Ovary (tissue), 9 donors: Measurements from ENCODE around the gene SHC4. TPM values are rescaled to one million over a fixed set of nuclear protein-coding genes. Genes with fewer than 3 reads are reported as not detected.
"Not testable (repeated sequence)": the region's sequence is repeated elsewhere in the genome, so short reads cannot be mapped to it uniquely, and the experiment has no call there.

Experiments
- DNase-seq, 5 donors: peaks; one replicate each; pipeline ENCODE4 v3.0.0-alpha.2; 2019 to 2020
- H3K27ac ChIP-seq, 2 donors: fragments of 200-600 bp; one replicate each; pipeline versions ENCODE4 v1.5.1 to v1.8.0; 2019 to 2022
- H3K27me3 ChIP-seq: fragments of 200-600 bp; one replicate; pipeline ENCODE4 v1.8.0; 2022
- H3K36me3 ChIP-seq: fragments of 200-600 bp; sonication (generic); one replicate; pipeline ENCODE4 v1.5.1; 2019
- H3K4me1 ChIP-seq: one replicate; pipeline ENCODE4 v1.8.1; 2013; ENCODE audit warnings: mild to moderate bottlenecking, moderate library complexity; ENCODE audit not compliant: insufficient read depth
- H3K4me3 ChIP-seq: fragments of 200-600 bp; sonication (generic); one replicate; pipeline ENCODE4 v1.5.1; 2017
- H3K9me3 ChIP-seq, 2 donors: fragments of 200-600 bp in 1 of 2; sonication (generic) in 1 of 2; one replicate each; pipeline versions ENCODE4 v1.5.1 to v1.8.1; 2013 to 2019; ENCODE audit warnings: mild to moderate bottlenecking in 1 of 2, moderate library complexity in 1 of 2
- CTCF ChIP-seq, 3 donors: fragments of 450-650 bp in 2 of 3; fragments of 200-600 bp in 1 of 3; IDR thresholded peaks; one replicate each; pipeline versions ENCODE4 v1.5.1 to v1.8.0; 2016 to 2022; ENCODE audit warnings: antibody characterized with exemption in 3 of 3, mild to moderate bottlenecking in 1 of 3
- EP300 ChIP-seq: sonication (generic); formaldehyde crosslinking; IDR thresholded peaks from one replicate; pipeline ENCODE4 v1.6.1; 2017; ENCODE audit warnings: antibody characterized with exemption
- POLR2A ChIP-seq: fragments of 450-650 bp; IDR thresholded peaks from one replicate; pipeline ENCODE4 v1.6.1; 2017; ENCODE audit warnings: antibody characterized with exemption, mild to moderate bottlenecking, moderate library complexity
- WGBS, 3 donors: extraction: QIAGEN DNeasy Blood & Tissue Kit in 1 of 3; methylation state at CpG; one replicate each; pipeline versions ENCODE4 v1.1.5 to v1.1.7; 2013 to 2017; 5-methylcytosine and 5-hydroxymethylcytosine counted together
- intact Hi-C, 4 donors: fragments of 100-400 bp; cut with DNase I; formaldehyde crosslinking; loops; one replicate each; pipeline versions ENCODE4 v1.11.0 to v1.15.1; 2022 to 2023
- polyA plus RNA-seq, 2 donors: library from polyadenylated mRNA; stranded (reverse); fragments of 200-250 nt in 1 of 2; fragments of 350-450 nt in 1 of 2; fragmentation: Illumina TruSeq in 1 of 2; extraction: RNeasy Lipid Tissue Mini Kit (QIAGEN cat#74804) in 1 of 2; gene quantifications; one replicate each; pipeline ENCODE4 v1.2.3, GENCODE V29; 2013 to 2014
- total RNA-seq, 7 donors: library from RNA; depleted of rRNA in 2 of 7; stranded (reverse); fragments of >200 nt in 2 of 7; fragmentation: NEBNext Ultra II Directional in 3 of 7; extraction: Animal tissue kit (Norgen Biotek cat#: 25700) in 3 of 7; gene quantifications; one replicate each; pipeline versions ENCODE4 v1.1.0 to v1.2.4, GENCODE V29; 2016 to 2023
- donor health status: DM: no; HTN: no; CAD: no; lungs with moderate emphysema.
- donor health status: DM: no; HTN: no; CAD: no.
- donor health status: Bipolar disorder and iron deficiency.
- donor health status: DM: yes; HTN: yes; CAD: no.
- donor health status: DM: no; HTN: no; CAD: no.
- donor health status: DM: yes; HTN: yes; CAD: no.

SHC4 gene
- total and polyA plus RNA-seq, 9 donors, result 0.10 to 1.8 (median 0.35) TPM

GRCh38 chr15:48922046-48922445, 41.7 kb downstream of the SHC4 start:
- WGBS, 3 donors, result 89 to 94% (median 91%) methylated on average over 2 of the region's 2 CpGs
- Histone ChIP-seq H3K27me3 (no peaks in the 10 kb centered on the region), H3K27ac (no peak overlapping the region), H3K4me3 (no peak overlapping the region), H3K4me1 (no peaks in the 10 kb centered on the region), H3K9me3 (no peaks in the 10 kb centered on the region), H3K36me3 (no peaks in the 10 kb centered on the region)
- DNase-seq, result no peak
- TF ChIP-seq EP300 (no peak), CTCF (IDR thresholded peaks at IDR 0.05) (no peak), POLR2A (no peak)
- intact Hi-C loops, result no loop called here

- TF ChIP-seq POLR2A, result no peak
- no peak for TF ChIP-seq EP300
- no peak for TF ChIP-seq CTCF (IDR thresholded peaks at IDR 0.05)
- H3K27ac ChIP-seq, result no peak overlapping the region
- no peaks in the 10 kb centered on the region for H3K9me3 ChIP-seq
- H3K4me1 ChIP-seq, result no peaks in the 10 kb centered on the region
- DNase-seq, result no peak
- 81 to 88% (median 86%) methylated on average over 3 of the region's 3 CpGs for WGBS, 3 donors
- intact Hi-C loops, result no loop called here
- no peaks in the 10 kb centered on the region for H3K27me3 ChIP-seq
- H3K36me3 ChIP-seq, result no peaks in the 10 kb centered on the region
- H3K4me3 ChIP-seq, result no peak overlapping the region
Measured at GRCh38 chr15:48916721-48917120, 47.0 kb downstream of the SHC4 start.

GRCh38 chr15:48915861-48916260, 47.9 kb downstream of the SHC4 start:
- DNase-seq, result no peak
- WGBS, 3 donors, result 36 to 49% (median 41%) methylated on average over 3 of the region's 3 CpGs
- H3K27ac ChIP-seq, result no peak overlapping the region
- H3K36me3 ChIP-seq, result no peaks in the 10 kb centered on the region
- H3K9me3 ChIP-seq, result no peaks in the 10 kb centered on the region
- H3K27me3 ChIP-seq, result no peaks in the 10 kb centered on the region
- intact Hi-C loops, result no loop called here
- TF ChIP-seq POLR2A (no peak), EP300 (no peak), CTCF (IDR thresholded peaks at IDR 0.05) (no peak)
- H3K4me3 ChIP-seq, result no peak overlapping the region
- no peaks in the 10 kb centered on the region for H3K4me1 ChIP-seq

- no peaks in the 10 kb centered on the region for H3K36me3 ChIP-seq
- DNase-seq, result no peak
- H3K27ac ChIP-seq, result no peak overlapping the region
- H3K4me3 ChIP-seq, result no peak overlapping the region
- TF ChIP-seq CTCF (IDR thresholded peaks at IDR 0.05) (no peak), POLR2A (no peak)
- H3K9me3 ChIP-seq, result no peaks in the 10 kb centered on the region
- H3K4me1 ChIP-seq, result no peaks in the 10 kb centered on the region
- no peaks in the 10 kb centered on the region for H3K27me3 ChIP-seq
- intact Hi-C loops, result no loop called here
- 92 to 96% (median 94%) methylated on average over 3 of the region's 3 CpGs for WGBS, 3 donors
Measured at GRCh38 chr15:48914717-48915116, 49.0 kb downstream of the SHC4 start.

GRCh38 chr15:48913141-48913540, 50.6 kb downstream of the SHC4 start:
- 92 to 94% (median 93%) methylated on average over 4 of the region's 4 CpGs for WGBS, 3 donors
- Histone ChIP-seq H3K4me1 (no peaks in the 10 kb centered on the region), H3K27ac (no peak overlapping the region), H3K27me3 (no peaks in the 10 kb centered on the region), H3K9me3 (no peaks in the 10 kb centered on the region), H3K4me3 (no peak overlapping the region), H3K36me3 (no peaks in the 10 kb centered on the region)
- DNase-seq, result no peak
- intact Hi-C loops, result no loop called here
- no peak for TF ChIP-seq EP300
- no peak for TF ChIP-seq CTCF (IDR thresholded peaks at IDR 0.05)
- TF ChIP-seq POLR2A, result no peak

GRCh38 chr15:48910554-48910953, 53.2 kb downstream of the SHC4 start:
- H3K9me3 ChIP-seq, H3K27ac ChIP-seq, H3K4me1 ChIP-seq, intact Hi-C loops, H3K27me3 ChIP-seq, DNase-seq, H3K4me3 ChIP-seq, H3K36me3 ChIP-seq: not testable (repeated sequence)
- WGBS, 3 donors, result 78 to 82% (median 78%) methylated on average over 2 of the region's 2 CpGs

- H3K9me3 ChIP-seq, H3K4me1 ChIP-seq, H3K27me3 ChIP-seq, H3K36me3 ChIP-seq, DNase-seq, H3K27ac ChIP-seq, H3K4me3 ChIP-seq: not testable (repeated sequence)
- intact Hi-C loops, result loop anchor here in 1 of 4 donors (10.0 kb wide), 1 partner anchor 55 kb away; the partner anchor contains the start of gene SHC4
- WGBS, 3 donors, result 61 to 75% (median 71%) methylated on average over 2 of the region's 2 CpGs
Measured at GRCh38 chr15:48909313-48909712, 54.4 kb downstream of the SHC4 start.
